Measurements from ENCODE around the gene FAM3A.

- TF ChIP-seq EZH2phosphoT487 (IDR thresholded peaks at IDR 0.05; ENCODE audit: insufficient read depth, low read depth): no peak
- TF ChIP-seq EZH2 (IDR thresholded peaks at IDR 0.05; ENCODE audit: insufficient read depth, poor library complexity, severe bottlenecking): no peak
Measured at GRCh38 chrX:154483325-154483724, 32.7 kb downstream of the FAM3A start.
